GM12892 (cell line): ENCODE data around the gene KLF18.
"Not testable (repeated sequence)": the region's sequence is repeated elsewhere in the genome, so short reads cannot be mapped to it uniquely, and the experiment has no call there.

ENCODE experiments used
- DNase-seq: peaks from one replicate; pipeline ENCODE4 v3.0.0; 2011; ENCODE audit not compliant: insufficient read length
- FAIRE-seq: peaks from 2 replicates; lab custom pipeline; 2011; peaks lifted over from hg19 to GRCh38; lab: Jason Lieb, UNC
- POLR2A ChIP-seq: IDR thresholded peaks from 2 replicates; pipeline ENCODE4 v1.6.1; 2011; ENCODE audit warnings: low read depth, low read length, control low read depth
- POLR2AphosphoS5 ChIP-seq: IDR thresholded peaks from 2 replicates; pipeline ENCODE4 v1.6.1; 2011; ENCODE audit warnings: low read depth, low read length, control low read depth
- TAF1 ChIP-seq: IDR thresholded peaks from 2 replicates; pipeline ENCODE4 v1.6.1; 2011; ENCODE audit warnings: low read depth, mild to moderate bottlenecking, control low read depth, low read length, borderline replicate concordance

KLF18 gene

DNA sequence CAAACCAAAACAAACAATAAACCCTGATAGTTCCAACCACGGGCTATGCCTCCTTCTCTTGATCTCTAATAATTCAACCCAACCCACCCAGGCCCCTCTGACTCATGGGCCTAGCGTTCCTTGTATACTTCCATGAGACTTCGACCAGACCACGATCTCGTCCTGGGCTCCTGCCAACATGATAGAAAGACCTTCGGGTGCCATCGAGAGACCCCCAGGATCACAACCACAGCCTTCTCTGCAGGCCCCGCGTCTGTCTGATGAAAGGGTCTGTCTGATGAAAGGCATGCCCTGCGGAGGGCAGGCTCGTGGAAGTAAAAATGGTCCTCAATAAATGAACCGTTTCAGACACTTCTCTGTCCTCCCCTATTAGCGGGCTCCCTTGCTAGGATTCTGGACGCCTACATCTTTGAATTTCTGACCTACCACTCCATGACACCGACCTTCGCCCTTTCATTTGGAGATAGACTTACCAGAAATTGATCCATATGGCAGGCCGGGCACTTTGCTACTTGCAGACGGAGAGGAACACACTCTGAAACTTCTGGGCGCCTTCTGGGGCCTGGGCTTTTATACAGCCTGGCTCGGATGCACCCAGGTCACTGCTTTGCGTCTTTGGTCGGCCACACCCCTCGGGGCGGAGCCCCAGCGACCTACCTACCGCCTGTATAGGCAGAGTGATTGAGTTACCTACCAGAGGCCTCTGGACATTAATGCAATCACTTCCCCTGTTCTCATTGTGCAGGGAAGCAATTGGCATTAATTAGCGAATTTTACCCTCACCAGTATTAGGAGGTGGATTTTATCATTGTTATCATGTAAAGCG lies 5.3 kb upstream of the KLF18 start:
- no peak for DNase-seq
- TF ChIP-seq POLR2AphosphoS5 (no peak), TAF1 (no peak), POLR2A (no peak)
- FAIRE-seq = no peak

DNA sequence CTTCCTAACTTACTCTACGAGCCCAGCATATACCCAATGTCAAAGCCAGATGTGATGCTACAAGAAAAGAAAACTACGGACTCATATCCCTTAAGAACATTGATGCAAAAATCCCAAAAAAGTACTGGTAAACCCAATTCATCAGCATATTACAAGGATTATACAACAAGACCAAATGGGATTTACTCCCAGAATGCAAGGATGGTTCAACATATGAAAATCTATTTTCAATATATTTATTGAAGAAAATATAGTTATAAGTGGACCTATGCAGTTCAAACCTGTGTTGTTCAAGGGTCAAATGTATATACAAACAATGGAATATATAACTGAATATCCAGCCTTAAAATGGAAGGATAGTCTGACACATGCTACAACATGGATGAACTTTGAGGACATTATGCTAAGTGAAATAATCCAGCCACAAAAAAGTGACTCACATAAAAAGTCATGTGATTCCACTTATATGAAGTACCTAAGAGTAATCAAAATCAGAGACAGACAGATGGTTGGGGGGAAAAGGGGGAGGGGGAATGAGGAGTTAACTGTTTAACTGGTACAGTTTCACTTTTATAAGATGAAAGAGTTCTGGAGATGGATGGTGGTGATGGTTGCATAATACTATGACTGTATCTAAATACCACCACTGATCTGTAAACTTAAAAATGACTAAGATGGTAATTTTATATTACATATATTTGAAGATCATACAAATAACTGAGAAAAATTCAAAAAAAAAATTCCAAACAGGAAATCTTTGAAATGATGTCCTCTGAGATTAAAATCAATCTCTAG lies 3.7 kb upstream of the KLF18 start:
- no peak for FAIRE-seq

DNA sequence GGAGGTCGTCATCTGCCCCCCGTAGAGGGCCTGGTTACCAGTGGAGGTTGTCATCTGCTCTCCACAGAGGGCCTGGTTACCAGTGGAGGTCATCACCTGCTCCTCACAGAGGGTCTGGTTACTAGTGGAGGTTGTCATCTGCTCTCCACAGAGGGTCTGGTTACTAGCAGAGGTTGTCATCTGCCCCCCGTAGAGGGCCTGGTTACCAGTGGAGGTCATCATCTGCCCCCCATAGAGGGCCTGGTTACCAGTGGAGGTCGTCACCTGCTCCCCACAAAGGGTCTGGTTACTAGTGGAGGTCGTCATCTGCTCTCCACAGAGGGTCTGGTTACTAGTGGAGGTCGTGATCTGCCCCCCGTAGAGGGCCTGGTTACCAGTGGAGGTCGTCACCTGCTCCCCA lies 1.9 kb downstream of the KLF18 start:
- not testable (repeated sequence) for FAIRE-seq, DNase-seq

More for the DNA sequence above, 3.7 kb upstream of the KLF18 start:
- TF ChIP-seq TAF1 (no peak), POLR2AphosphoS5 (no peak)
- no peak for DNase-seq

DNA sequence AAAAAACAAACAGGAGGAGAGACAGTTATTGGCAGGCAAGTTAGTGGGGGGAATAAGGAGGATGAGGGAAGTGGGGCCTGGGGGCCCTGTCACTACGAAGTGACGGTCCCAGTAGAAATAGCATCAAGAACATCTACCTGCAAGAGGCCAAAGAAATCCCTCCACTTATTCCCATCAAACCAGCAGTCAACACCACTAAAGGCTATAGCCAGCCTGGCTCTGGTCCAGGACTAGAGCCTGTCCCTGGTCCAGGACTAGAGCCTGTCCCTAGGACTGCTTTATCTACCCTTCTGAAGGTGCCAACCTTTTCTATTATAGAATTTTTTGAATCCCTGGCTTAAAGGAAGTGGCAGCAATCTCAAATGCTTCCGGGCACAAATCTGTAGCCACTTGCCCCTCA lies 3.2 kb downstream of the KLF18 start:
- no peak for DNase-seq
- TF ChIP-seq TAF1 (no peak), POLR2AphosphoS5 (no peak), POLR2A (no peak)
- no peak for FAIRE-seq

DNA sequence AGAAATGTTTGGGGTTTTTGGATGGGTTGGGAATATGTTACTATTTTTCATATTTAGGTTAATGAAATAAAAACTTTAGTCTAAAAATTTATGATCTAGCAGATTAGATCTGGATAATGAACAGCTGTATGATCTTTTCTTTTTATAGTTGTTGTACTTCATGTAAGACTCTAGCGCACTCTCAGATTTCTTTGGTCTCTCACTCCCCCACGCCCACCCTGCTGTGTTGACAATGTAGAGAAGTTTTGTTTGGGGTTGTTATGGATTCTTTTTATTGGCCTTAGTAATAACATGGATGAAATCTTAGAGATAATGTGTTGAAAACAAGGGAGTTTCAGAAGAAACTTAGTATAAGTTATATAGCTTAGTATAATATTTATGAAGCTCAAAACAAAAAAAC lies 5.5 kb downstream of the KLF18 start:
- no peak for DNase-seq
- no peak for FAIRE-seq
- TF ChIP-seq POLR2A (no peak), POLR2AphosphoS5 (no peak), TAF1 (no peak)

DNA sequence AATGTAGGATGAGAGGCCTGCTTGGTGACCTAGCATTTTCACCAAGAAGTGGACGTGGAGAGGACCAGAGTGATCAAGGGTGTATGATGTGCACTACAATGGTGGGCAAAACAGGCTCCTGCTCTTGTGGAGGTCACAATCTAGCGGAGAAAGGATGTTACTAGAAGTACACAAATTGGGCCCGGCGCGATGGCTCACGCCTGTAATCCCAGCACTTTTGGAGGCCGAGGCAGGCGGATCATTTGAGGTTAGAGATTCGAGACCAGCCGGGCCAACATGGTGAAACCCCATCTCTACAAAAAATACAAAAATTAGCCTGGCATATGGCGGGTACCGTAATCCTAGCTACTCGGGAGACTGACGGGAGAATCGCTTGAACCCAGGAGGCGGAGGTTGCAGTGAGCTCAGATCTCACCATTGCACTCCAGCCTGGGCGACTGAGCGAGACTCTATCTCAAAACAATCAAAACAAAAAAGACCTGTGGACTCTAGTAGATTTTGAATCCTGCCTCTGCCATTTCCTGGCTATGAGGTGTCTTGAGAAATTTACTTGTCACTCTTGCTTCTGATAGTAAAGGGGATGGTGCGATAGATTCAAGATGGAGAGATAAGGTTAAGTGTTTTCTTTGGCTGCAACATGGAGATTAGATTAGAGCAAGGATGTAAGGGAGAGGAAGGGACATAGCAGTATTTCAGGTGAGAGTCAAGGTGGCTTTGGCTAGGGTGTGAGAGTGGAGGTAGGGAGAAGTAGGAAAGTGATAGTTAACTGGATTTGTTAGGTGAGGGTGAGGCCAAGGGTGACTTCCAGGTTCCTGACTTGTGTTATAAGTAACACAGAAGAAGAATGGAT lies 7.1 kb downstream of the KLF18 start:
- FAIRE-seq (no peak), DNase-seq (no peak)
- TF ChIP-seq TAF1 (no peak), POLR2A (no peak), POLR2AphosphoS5 (no peak)

DNA sequence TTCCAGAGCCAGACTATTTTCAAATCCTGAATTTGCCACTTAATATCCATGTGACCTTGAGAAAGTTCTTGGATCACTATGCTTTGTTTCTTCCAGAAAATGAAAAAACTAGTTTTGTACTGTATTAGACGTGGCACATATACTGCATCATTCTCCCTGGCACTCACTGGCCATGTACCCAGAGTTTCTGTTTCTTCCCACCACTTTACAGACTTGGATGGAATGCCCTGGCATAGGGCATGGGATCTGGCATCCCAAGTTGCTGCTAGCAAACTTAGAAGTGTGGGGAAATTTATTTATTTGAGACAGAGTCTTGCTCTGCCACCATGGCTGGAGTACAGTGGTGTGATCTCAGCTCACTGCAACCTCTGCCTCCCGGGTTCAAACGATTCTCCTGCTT lies 10.0 kb downstream of the KLF18 start:
- no peak for DNase-seq
- no peak for TF ChIP-seq POLR2A
- no peak for TF ChIP-seq TAF1
- no peak for TF ChIP-seq POLR2AphosphoS5
- FAIRE-seq = no peak

DNA sequence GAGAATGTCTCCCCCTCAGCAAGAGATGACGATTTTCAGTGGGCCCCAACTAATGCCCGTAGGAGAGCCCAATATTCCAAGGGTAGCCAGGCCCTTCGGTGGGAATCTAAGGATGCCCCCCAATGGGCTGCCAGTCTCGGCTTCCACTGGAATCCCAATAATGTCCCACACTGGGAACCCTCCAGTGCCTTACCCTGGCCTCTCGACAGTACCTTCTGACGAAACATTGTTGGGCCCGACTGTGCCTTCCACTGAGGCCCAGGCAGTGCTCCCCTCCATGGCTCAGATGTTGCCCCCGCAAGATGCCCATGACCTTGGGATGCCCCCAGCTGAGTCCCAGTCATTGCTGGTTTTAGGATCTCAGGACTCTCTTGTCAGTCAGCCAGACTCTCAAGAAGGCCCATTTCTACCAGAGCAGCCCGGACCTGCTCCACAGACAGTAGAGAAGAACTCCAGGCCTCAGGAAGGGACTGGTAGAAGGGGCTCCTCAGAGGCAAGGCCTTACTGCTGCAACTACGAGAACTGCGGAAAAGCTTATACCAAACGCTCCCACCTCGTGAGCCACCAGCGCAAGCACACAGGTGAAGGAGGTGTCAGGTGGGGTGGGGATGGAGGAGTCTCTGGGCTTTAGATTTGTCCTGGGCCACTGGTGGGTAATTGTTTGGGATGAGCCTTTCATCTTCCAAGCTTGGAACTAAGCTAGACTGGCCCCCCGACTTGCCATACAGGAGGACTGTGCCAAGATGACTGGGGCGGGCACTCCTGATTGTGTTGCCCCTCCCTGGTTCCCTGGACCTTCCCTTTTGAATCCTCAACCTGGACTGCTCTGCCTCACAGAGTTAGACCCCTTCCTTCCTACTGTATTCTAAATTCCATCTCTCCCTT lies 11.6 kb downstream of the KLF18 start:
- TF ChIP-seq POLR2AphosphoS5 (no peak), TAF1 (no peak), POLR2A (no peak)
- no peak for DNase-seq
- FAIRE-seq = no peak

DNA sequence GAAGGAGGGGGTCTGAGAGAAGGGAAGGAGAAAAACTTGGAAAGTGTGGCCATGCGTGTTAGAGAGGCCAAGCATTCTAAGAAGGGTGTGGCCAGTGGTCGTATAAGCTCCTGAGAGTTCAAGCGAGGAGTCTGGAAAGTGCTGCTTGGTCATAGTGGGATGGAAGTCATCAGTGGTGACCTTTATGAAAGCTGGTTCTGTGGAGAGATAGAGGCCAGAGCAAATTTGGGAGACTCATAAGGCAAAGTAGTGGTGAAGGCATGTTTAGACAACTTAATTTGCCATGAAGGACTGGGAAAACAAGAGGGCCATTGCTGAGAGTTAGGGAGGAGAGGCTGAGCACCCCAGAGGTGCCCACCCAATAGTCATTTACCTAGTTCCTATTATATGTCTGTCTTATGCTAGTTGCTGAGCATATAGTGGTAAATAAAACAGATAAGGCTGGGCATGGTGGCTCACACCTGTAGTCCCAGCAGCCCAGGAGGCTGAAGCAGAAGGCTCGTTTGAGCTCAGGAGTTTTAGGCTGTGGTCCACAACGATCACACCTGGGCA lies 21.0 kb downstream of the KLF18 start:
- FAIRE-seq (no peak), DNase-seq (no peak)
- TF ChIP-seq TAF1 = no peak
- TF ChIP-seq POLR2A = no peak

DNA sequence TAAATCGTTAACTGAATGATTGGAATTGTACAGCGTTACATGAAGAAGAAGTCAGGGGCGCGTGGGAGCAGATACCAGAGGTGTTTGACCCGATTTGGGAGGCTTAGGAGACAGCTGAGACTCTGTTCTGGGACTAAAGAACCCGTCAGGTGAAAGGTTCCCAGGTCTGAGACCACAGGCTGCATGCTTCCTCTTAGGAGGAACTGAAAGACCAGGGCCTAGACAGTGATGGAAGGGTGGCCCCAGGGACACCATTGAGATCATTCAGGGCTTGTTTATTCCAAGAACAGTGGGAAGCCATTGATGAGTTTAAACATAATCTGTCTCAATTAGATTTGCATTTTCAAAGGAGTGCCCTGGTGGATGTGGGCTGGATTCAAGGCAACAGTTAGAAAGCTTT lies 21.9 kb downstream of the KLF18 start:
- no peak for DNase-seq

More for the DNA sequence above, 21.9 kb downstream of the KLF18 start:
- TF ChIP-seq POLR2A = no peak
- TF ChIP-seq TAF1 = no peak
- TF ChIP-seq POLR2AphosphoS5 = no peak
- no peak for FAIRE-seq
